Duodenal mucosa (tissue), 2 donors: ENCODE measurements around the gene DEF6.
"Not testable (repeated sequence)": the region's sequence is repeated elsewhere in the genome, so short reads cannot be mapped to it uniquely, and the experiment has no call there.

ENCODE experiments used
- H3K27ac ChIP-seq: one replicate; pipeline ENCODE4 v1.7.0; 2013; ENCODE audit warnings: low read depth, low read length
- H3K27me3 ChIP-seq, 2 donors: one replicate each; pipeline ENCODE4 v1.7.0; 2013; ENCODE audit warnings: low read length in 2 of 2, control low read depth in 1 of 2; ENCODE audit not compliant: insufficient read depth in 2 of 2, control insufficient read depth in 1 of 2
- H3K36me3 ChIP-seq, 2 donors: one replicate each; pipeline ENCODE4 v1.7.0; 2013; ENCODE audit warnings: low read length in 2 of 2, control low read depth in 1 of 2; ENCODE audit not compliant: insufficient read depth in 2 of 2, control insufficient read depth in 1 of 2
- H3K4me1 ChIP-seq, 2 donors: one replicate each; pipeline ENCODE4 v1.7.0; 2013; ENCODE audit warnings: low read length in 2 of 2, control low read depth in 1 of 2; ENCODE audit not compliant: insufficient read depth in 2 of 2, control insufficient read depth in 1 of 2
- H3K4me3 ChIP-seq, 2 donors: one replicate each; pipeline ENCODE4 v1.7.0; 2013; ENCODE audit warnings: low read length in 2 of 2, low read depth in 1 of 2
- H3K9ac ChIP-seq, 2 donors: one replicate each; pipeline ENCODE4 v1.7.0; 2013; ENCODE audit warnings: low read length in 2 of 2, low read depth in 1 of 2
- H3K9me3 ChIP-seq, 2 donors: one replicate each; pipeline ENCODE4 v1.7.0; 2013; ENCODE audit warnings: low read length in 2 of 2, control low read depth in 1 of 2; ENCODE audit not compliant: control insufficient read depth in 1 of 2

Gene DEF6

GRCh38 chr6:35307138-35307537 is 9.5 kb downstream of the DEF6 start:
- H3K36me3 ChIP-seq, H3K4me3 ChIP-seq, H3K27ac ChIP-seq, H3K9me3 ChIP-seq, H3K27me3 ChIP-seq, H3K9ac ChIP-seq: not testable (repeated sequence)
- H3K4me1 ChIP-seq: peaks cover 19 to 29% of the 10 kb centered on the region in 2 donors

DNA sequence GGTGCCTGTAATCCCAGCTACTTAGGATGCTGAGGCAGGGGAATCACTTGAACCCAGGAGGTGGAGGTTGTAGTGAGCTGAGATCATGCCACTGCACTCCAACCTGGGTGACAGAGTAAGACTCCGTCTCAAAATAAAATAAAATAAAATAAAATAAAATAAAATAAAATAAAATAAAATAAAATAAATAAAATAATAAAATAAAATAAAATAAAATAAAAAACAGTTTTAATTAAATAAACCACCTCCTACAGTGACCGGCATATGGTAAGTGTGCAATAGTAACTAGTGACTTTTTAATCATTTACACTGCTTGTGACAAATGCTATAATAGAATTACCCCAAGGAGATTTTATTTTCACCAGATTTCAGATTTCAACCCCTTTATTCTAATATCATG is 10.9 kb downstream of the DEF6 start:
- H3K9ac ChIP-seq: not testable (repeated sequence)

GRCh38 chr6:35309611-35310264 is 12.1 kb downstream of the DEF6 start:
- no peak overlapping the region for H3K27ac ChIP-seq
- peaks cover 5 to 17% of the 10 kb centered on the region in 2 donors for H3K4me1 ChIP-seq
- no peaks in the 10 kb centered on the region for H3K27me3 ChIP-seq
- no peak overlapping the region for H3K9ac ChIP-seq
- peaks cover 0 to 10% of the 10 kb centered on the region in 2 donors for H3K36me3 ChIP-seq
- H3K4me3 ChIP-seq: no peak overlapping the region
- H3K9me3 ChIP-seq: no peaks in the 10 kb centered on the region

More for the DNA sequence above, 10.9 kb downstream of the DEF6 start:
- H3K27ac ChIP-seq, H3K9me3 ChIP-seq, H3K36me3 ChIP-seq, H3K27me3 ChIP-seq, H3K4me3 ChIP-seq: not testable (repeated sequence)
- peaks cover 5 to 19% of the 10 kb centered on the region in 2 donors for H3K4me1 ChIP-seq

- Histone ChIP-seq H3K4me3 (no peak overlapping the region), H3K36me3 (peaks cover 0 to 10% of the 10 kb centered on the region in 2 donors), H3K9me3 (no peaks in the 10 kb centered on the region), H3K27ac (no peak overlapping the region), H3K27me3 (no peaks in the 10 kb centered on the region), H3K9ac (peak overlapping the region in 1 of 2 donors; percentile 6), H3K4me1 (peaks cover 5 to 17% of the 10 kb centered on the region in 2 donors)
Observed at GRCh38 chr6:35310265-35310831, 12.7 kb downstream of the DEF6 start.

- H3K4me1 ChIP-seq: peaks cover 5 to 17% of the 10 kb centered on the region in 2 donors
- no peaks in the 10 kb centered on the region for H3K27me3 ChIP-seq
- no peaks in the 10 kb centered on the region for H3K9me3 ChIP-seq
- H3K9ac ChIP-seq: no peak overlapping the region
- H3K36me3 ChIP-seq: peaks cover 0 to 10% of the 10 kb centered on the region in 2 donors
- no peak overlapping the region for H3K27ac ChIP-seq
- H3K4me3 ChIP-seq: peak overlapping the region in 1 of 2 donors; percentile 21
Observed at GRCh38 chr6:35311390-35312075, 13.9 kb downstream of the DEF6 start.

- Histone ChIP-seq H3K27ac (no peak overlapping the region), H3K9me3 (no peaks in the 10 kb centered on the region), H3K36me3 (peaks cover 0 to 10% of the 10 kb centered on the region in 2 donors), H3K9ac (no peak overlapping the region), H3K27me3 (no peaks in the 10 kb centered on the region), H3K4me3 (no peak overlapping the region), H3K4me1 (peaks cover 5 to 17% of the 10 kb centered on the region in 2 donors)
Observed at GRCh38 chr6:35312076-35312800, 14.6 kb downstream of the DEF6 start.

DNA sequence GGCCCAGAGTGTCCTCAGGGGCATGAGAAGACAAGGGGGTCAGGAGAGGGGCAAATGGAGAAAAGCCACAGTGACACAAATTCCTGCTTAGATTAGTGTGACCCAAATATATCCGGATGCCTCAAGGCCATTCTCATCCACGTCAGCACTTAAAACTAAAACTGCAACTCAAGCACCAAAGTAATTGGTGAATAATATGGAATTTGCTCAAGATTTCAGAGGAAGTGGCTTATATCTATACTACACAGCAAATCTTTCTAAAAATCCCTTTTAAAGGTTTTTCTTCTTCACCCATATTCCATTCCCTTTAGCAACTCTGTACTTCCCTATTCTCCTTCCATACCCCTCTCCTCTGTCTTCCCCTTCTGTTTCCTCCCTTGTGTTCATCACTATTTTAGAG is 15.2 kb downstream of the DEF6 start:
- H3K4me3 ChIP-seq: no peak overlapping the region
- H3K9ac ChIP-seq: no peak overlapping the region
- H3K36me3 ChIP-seq: peaks cover 0 to 16% of the 10 kb centered on the region in 2 donors
- no peaks in the 10 kb centered on the region for H3K27me3 ChIP-seq
- no peak overlapping the region for H3K27ac ChIP-seq
- peaks cover 8 to 21% of the 10 kb centered on the region in 2 donors for H3K4me1 ChIP-seq
- H3K9me3 ChIP-seq: no peaks in the 10 kb centered on the region

DNA sequence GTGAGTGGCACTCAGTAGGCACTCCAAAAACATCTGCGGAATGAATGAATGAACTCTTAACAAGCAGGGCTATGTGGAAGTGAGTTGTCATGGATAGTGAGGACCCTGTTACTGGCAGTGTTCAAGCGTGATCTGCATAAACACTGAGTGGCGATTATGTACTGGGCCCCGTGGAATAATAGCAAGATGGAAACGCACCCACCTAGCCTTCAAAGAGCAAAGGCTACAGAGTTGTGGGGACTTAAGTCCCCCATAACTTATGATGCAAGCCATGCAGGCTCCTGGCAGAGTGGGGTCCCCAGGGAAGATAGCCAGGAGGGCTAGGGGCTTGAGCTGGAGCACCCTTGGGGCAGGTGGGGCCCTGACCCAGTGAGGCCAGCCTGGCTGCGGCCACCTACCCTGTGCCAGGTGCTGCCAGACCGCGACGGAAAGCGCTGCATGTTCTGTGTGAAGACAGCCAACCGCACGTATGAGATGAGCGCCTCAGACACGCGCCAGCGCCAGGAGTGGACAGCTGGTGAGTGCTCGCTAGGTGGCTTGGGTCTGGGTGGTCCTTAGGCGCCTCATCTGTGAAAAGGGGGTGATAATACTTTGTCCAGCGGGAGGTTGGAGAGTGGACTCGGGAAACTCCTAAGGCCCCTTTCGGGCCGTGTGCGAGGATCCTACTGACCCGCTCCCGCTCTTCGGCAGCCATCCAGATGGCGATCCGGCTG is 20.0 kb downstream of the DEF6 start:
- Histone ChIP-seq H3K4me1 (peaks cover 14 to 17% of the 10 kb centered on the region in 2 donors), H3K4me3 (peak overlapping the region; percentile 80 to 82), H3K36me3 (peaks cover 0 to 22% of the 10 kb centered on the region in 2 donors), H3K9me3 (no peaks in the 10 kb centered on the region), H3K27me3 (no peaks in the 10 kb centered on the region), H3K9ac (peak overlapping the region; percentile 16 to 41), H3K27ac (no peak overlapping the region)

DNA sequence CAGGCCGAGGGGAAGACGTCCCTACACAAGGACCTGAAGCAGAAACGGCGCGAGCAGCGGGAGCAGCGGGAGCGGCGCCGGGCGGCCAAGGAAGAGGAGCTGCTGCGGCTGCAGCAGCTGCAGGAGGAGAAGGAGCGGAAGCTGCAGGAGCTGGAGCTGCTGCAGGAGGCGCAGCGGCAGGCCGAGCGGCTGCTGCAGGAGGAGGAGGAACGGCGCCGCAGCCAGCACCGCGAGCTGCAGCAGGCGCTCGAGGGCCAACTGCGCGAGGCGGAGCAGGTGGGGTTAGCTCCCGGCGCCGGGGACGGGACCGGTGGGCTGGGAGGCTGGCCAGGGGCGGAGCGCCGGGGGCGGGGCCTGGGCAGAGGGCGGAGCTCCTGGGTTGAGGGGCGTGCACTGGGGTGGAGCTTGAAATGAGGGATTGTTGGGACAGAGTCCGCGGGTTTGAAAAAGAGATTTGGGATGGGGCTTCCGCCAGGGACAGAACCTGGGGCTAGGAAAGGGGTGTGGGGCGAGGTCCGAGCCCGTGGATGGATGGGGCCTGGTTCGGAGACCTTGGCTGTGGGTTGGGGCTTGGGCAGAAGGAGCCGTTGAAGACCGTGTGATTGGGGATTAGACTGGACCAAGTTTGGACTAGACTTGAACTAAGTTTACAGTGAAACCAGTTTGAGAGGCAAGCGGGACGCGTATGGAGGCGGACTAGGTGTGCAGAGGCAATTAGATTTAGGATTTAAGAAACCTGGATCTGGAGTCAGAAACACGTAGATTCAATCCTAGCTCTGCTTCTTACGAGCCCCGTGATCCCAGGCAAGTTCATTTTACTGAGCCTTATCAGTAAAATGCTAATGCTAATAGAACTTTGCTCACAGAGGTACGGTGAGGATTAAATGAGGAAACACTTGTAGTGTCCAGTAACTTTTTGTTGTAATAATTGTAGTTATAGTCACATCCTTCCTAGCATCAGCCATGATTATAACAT is 20.9 kb downstream of the DEF6 start:
- Histone ChIP-seq H3K9ac (peak overlapping the region; percentile 57 to 82), H3K4me3 (peak overlapping the region; percentile 80 to 82), H3K9me3 (no peaks in the 10 kb centered on the region), H3K36me3 (peaks cover 0 to 21% of the 10 kb centered on the region in 2 donors), H3K4me1 (peaks cover 14 to 15% of the 10 kb centered on the region in 2 donors), H3K27me3 (no peaks in the 10 kb centered on the region), H3K27ac (peak overlapping the region; percentile 59)
